HG03442 (cell line): ENCODE results near the gene IL36RN.
"Not testable (repeated sequence)": the region's sequence is repeated elsewhere in the genome, so short reads cannot be mapped to it uniquely, and the experiment has no call there.

Experiments
- ATAC-seq: cut with Tn5 transposase; IDR thresholded peaks from one replicate; pipeline ENCODE4 v1.9.1; 2021; ENCODE audit warnings: mild to moderate bottlenecking, moderate library complexity; ENCODE audit not compliant: unreplicated experiment

The IL36RN gene

GRCh38 chr2:113072584-113072983, 13.6 kb downstream of the IL36RN start:
- ATAC-seq: no peak

GRCh38 chr2:113073325-113073834, 14.4 kb downstream of the IL36RN start:
- no peak for ATAC-seq

GRCh38 chr2:113075030-113075429, 16.0 kb downstream of the IL36RN start:
- no peak for ATAC-seq

- no peak for ATAC-seq
Observed at GRCh38 chr2:113075600-113075999, 16.6 kb downstream of the IL36RN start.

GRCh38 chr2:113076954-113077669, 18.1 kb downstream of the IL36RN start:
- ATAC-seq: no peak

GRCh38 chr2:113077921-113078320, 18.9 kb downstream of the IL36RN start:
- no peak for ATAC-seq

- no peak for ATAC-seq
Observed at GRCh38 chr2:113078350-113078839, 19.4 kb downstream of the IL36RN start.

- ATAC-seq: no peak
Observed at GRCh38 chr2:113079131-113079530, 20.1 kb downstream of the IL36RN start.

- no peak for ATAC-seq
Observed at GRCh38 chr2:113080134-113080533, 21.1 kb downstream of the IL36RN start.

- ATAC-seq: no peak
Observed at GRCh38 chr2:113081488-113082210, 22.7 kb downstream of the IL36RN start.

- no peak for ATAC-seq
Observed at GRCh38 chr2:113083296-113083695, 24.3 kb downstream of the IL36RN start.

GRCh38 chr2:113084249-113085000, 25.4 kb downstream of the IL36RN start:
- ATAC-seq: no peak

GRCh38 chr2:113085542-113085941, 26.5 kb downstream of the IL36RN start:
- ATAC-seq: no peak

GRCh38 chr2:113088213-113088992, 29.4 kb downstream of the IL36RN start:
- ATAC-seq: no peak

- ATAC-seq: no peak
Observed at GRCh38 chr2:113089916-113090315, 30.9 kb downstream of the IL36RN start.

- ATAC-seq: no peak
Observed at GRCh38 chr2:113091231-113091896, 32.4 kb downstream of the IL36RN start.

- no peak for ATAC-seq
Observed at GRCh38 chr2:113092864-113093612, 34.0 kb downstream of the IL36RN start.

- no peak for ATAC-seq
Observed at GRCh38 chr2:113093613-113093977, 34.6 kb downstream of the IL36RN start.

GRCh38 chr2:113096306-113096705, 37.3 kb downstream of the IL36RN start:
- not testable (repeated sequence) for ATAC-seq
